ENCODE results near the gene BCL2L12. TPM values are rescaled to one million over a fixed set of nuclear protein-coding genes. Genes with fewer than 3 reads are reported as not detected.

The BCL2L12 gene
- total and polyA plus RNA-seq, 2 of the 13 experiments (the other 11 are each of a cell fraction or from before 2014, with no cell fraction given): 26.8 to 40.8 TPM

DNA sequence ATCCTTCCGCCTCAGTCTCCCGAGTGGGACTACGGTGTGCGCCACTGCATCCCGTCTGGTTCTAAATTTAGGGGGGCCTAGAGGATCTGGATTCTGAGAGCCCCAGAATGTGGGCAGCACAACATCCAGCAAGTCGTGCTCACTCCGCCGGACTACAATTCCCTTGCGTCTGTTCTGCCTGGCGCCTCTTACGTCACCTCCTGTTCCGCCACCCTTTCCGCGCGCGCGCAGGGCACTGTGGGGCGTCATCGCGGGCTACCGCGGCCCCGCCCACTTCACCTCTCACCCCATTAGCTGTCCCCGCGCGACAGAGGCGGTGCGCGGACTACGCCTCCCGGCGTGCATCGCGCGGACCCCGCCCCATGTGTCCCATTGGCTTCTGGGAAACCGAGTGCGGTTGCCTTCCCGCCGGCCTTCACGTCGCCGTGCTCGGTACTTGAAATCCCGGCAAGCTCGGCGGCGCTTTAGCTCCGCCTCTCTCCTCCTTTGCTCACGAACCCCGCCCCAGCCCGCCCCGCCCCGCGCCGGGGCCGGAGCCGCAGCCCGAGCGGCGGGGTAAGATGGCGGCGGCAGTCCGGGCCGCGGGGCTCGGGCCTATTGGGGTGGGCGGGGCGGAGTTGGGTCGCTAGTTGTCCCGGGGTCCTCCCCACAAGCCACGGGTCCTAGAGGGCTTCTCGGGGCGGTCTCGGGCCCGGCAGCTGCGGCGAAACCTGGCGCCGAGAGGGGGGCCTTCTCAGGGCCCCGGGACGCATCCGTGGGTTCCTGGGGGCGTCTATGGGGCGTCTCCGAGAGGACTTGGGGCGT lies 23.8 kb upstream of the BCL2L12 start, which contains the start of gene SCAF1 (continued):
- TF ChIP-seq ZBTB4 (CRISPR knock-in tag; IDR thresholded peaks at IDR 0.05; ENCODE audit: borderline replicate concordance) (no peak), KDM4B (CRISPR knock-in tag; IDR thresholded peaks at IDR 0.05) (no peak), NPAS2 (CRISPR knock-in tag; IDR thresholded peaks at IDR 0.05; ENCODE audit: borderline replicate concordance) (no peak), ZNF792 (CRISPR knock-in tag; IDR thresholded peaks at IDR 0.05) (0 out of 2 replicates have a peak, but pooled peaks have one; percentile 42), TOPORS (CRISPR knock-in tag; IDR thresholded peaks at IDR 0.05) (no peak), KDM5B (CRISPR knock-in tag; IDR thresholded peaks at IDR 0.05; ENCODE audit: borderline replicate concordance) (no peak), ZNF710 (CRISPR knock-in tag; IDR thresholded peaks at IDR 0.05; ENCODE audit: borderline replicate concordance) (0 out of 2 replicates have a peak, but pooled peaks have one; percentile 16), ZNF766 (CRISPR knock-in tag; IDR thresholded peaks at IDR 0.05; ENCODE audit: borderline replicate concordance) (no peak), CBFB (CRISPR knock-in tag; IDR thresholded peaks at IDR 0.05) (peak; percentile 74; the same call in 1 of the 2 replicates), ZNF572 (CRISPR knock-in tag; IDR thresholded peaks at IDR 0.05) (no peak), MBD4 (IDR thresholded peaks at IDR 0.05; ENCODE audit: borderline replicate concordance, low read length) (no peak), TRIM24 (CRISPR knock-in tag; IDR thresholded peaks at IDR 0.05) (no peak), CBX5 (CRISPR knock-in tag; IDR thresholded peaks at IDR 0.05; ENCODE audit: borderline replicate concordance) (0 out of 2 replicates have a peak, but pooled peaks have one; percentile 19)
- TF ChIP-seq, protein P1, sequence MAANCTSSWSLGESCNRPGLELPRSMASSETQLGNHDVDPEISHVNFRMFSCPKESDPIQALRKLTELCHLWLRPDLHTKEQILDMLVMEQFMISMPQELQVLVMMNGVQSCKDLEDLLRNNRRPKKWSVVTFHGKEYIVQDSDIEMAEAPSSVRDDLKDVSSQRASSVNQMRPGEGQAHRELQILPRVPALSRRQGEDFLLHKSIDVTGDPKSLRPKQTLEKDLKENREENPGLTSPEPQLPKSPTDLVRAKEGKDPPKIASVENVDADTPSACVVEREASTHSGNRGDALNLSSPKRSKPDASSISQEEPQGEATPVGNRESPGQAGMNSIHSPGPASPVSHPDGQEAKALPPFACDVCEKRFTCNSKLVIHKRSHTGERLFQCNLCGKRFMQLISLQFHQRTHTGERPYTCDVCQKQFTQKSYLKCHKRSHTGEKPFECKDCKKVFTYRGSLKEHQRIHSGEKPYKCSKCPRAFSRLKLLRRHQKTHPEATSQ (CRISPR knock-in tag; IDR thresholded peaks at IDR 0.05; ENCODE audit: borderline replicate concordance): no peak
- TF ChIP-seq, protein P2, sequence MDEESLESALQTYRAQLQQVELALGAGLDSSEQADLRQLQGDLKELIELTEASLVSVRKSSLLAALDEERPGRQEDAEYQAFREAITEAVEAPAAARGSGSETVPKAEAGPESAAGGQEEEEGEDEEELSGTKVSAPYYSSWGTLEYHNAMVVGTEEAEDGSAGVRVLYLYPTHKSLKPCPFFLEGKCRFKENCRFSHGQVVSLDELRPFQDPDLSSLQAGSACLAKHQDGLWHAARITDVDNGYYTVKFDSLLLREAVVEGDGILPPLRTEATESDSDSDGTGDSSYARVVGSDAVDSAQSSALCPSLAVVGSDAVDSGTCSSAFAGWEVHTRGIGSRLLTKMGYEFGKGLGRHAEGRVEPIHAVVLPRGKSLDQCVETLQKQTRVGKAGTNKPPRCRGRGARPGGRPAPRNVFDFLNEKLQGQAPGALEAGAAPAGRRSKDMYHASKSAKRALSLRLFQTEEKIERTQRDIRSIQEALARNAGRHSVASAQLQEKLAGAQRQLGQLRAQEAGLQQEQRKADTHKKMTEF (CRISPR knock-in tag; IDR thresholded peaks at IDR 0.05): peak; percentile 84
- TF ChIP-seq, protein P3, sequence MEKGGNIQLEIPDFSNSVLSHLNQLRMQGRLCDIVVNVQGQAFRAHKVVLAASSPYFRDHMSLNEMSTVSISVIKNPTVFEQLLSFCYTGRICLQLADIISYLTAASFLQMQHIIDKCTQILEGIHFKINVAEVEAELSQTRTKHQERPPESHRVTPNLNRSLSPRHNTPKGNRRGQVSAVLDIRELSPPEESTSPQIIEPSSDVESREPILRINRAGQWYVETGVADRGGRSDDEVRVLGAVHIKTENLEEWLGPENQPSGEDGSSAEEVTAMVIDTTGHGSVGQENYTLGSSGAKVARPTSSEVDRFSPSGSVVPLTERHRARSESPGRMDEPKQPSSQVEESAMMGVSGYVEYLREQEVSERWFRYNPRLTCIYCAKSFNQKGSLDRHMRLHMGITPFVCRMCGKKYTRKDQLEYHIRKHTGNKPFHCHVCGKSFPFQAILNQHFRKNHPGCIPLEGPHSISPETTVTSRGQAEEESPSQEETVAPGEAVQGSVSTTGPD (CRISPR knock-in tag; IDR thresholded peaks at IDR 0.05): no peak
- TF ChIP-seq, protein P4, sequence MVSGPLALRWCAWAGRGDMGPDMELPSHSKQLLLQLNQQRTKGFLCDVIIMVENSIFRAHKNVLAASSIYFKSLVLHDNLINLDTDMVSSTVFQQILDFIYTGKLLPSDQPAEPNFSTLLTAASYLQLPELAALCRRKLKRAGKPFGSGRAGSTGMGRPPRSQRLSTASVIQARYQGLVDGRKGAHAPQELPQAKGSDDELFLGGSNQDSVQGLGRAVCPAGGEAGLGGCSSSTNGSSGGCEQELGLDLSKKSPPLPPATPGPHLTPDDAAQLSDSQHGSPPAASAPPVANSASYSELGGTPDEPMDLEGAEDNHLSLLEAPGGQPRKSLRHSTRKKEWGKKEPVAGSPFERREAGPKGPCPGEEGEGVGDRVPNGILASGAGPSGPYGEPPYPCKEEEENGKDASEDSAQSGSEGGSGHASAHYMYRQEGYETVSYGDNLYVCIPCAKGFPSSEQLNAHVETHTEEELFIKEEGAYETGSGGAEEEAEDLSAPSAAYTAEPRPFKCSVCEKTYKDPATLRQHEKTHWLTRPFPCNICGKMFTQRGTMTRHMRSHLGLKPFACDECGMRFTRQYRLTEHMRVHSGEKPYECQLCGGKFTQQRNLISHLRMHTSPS (CRISPR knock-in tag; IDR thresholded peaks at IDR 0.05; ENCODE audit: low read depth): no peak

All from HepG2 (cell line).